RWPE1 (cell line): Measurements from ENCODE around the gene USP31.

ENCODE experiments used
- CTCF ChIA-PET: fragments of 350-600 bp; sonication (Branson Sonifier 250); formaldehyde crosslinking; extraction: SDS; loops from one replicate; lab custom pipeline; 2021; lab: Yijun Ruan, JAX
- POLR2A ChIA-PET: fragments of 400-600 bp; formaldehyde crosslinking; extraction: SDS; loops from one replicate; lab custom pipeline; 2020; ENCODE audit warnings: antibody characterized with exemption; ENCODE audit not compliant: low non-redundant PET; lab: Yijun Ruan, JAX
- DNase-seq: peaks from one replicate; pipeline ENCODE4 v3.0.0; 2012; ENCODE audit warnings: low spot score
- H3K27ac ChIP-seq: fragments of 450-650 bp; 2 replicates; pipeline ENCODE4 v1.5.1; 2017
- TF ChIP-seq, protein P1 (sequence below): fragments of 450-650 bp; conservative IDR thresholded peaks from 2 replicates; pipeline ENCODE4 v1.5.1; 2017; ENCODE audit warnings: low read depth, mild to moderate bottlenecking

USP31 gene

DNA sequence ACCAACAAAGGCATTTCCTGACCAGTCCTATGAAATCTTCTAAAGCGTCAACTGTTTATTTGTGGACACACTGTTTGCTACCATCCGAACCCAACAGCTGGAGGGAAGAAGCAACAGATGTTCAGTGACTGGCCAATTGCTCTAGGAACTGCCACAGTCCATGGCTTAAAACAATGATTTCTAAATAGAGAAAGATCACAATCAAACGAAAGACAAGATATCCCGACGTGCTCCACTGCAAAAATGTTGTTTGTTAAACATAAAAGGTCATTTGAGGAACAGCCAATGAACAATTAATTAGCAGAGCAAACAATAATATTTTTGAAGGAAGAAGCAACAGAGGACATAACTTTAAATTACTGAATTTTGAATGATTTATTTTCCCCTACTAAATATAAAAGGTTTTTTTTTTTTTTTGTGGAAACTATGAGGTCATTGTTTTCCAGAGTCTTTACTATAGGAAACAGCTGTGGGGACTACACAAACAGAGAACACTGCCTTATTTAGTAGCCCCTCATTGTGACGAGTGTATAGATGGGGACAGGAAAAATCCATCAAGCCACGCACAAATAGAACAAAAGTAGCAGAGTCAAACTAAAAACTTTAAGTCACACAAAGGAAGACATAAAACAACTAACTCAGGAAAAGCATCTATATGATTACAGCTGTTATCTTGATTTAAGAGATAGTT lies 17.2 kb downstream of the USP31 start:
- DNase-seq, result no peak
- ChIA-PET POLR2A (no interaction called here), CTCF (no interaction called here)
- H3K27ac ChIP-seq, result no peak overlapping the region
- TF ChIP-seq, protein P1, sequence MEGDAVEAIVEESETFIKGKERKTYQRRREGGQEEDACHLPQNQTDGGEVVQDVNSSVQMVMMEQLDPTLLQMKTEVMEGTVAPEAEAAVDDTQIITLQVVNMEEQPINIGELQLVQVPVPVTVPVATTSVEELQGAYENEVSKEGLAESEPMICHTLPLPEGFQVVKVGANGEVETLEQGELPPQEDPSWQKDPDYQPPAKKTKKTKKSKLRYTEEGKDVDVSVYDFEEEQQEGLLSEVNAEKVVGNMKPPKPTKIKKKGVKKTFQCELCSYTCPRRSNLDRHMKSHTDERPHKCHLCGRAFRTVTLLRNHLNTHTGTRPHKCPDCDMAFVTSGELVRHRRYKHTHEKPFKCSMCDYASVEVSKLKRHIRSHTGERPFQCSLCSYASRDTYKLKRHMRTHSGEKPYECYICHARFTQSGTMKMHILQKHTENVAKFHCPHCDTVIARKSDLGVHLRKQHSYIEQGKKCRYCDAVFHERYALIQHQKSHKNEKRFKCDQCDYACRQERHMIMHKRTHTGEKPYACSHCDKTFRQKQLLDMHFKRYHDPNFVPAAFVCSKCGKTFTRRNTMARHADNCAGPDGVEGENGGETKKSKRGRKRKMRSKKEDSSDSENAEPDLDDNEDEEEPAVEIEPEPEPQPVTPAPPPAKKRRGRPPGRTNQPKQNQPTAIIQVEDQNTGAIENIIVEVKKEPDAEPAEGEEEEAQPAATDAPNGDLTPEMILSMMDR, result no peak

DNA sequence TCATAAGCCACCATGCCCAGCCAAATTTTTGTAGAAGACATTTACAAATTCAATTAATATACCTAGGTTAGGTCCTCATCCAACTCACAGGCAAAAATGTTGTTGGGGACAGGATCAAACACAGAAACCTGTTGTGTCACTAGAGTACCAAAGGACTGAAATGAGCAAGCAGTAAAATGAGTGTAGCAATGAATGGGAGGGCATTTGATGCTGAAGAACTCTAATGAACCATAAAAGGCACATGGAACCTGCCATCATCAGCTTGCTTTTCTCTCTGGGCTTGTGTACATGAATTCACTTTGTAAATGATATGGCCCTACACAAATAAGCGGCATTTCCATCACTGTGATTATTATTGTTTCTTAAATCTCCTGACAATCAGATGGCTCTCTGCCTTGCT lies 17.8 kb downstream of the USP31 start:
- TF ChIP-seq, protein P1, result no peak
- H3K27ac ChIP-seq, result no peak overlapping the region
- ChIA-PET CTCF (no interaction called here), POLR2A (no interaction called here)
- no peak for DNase-seq

DNA sequence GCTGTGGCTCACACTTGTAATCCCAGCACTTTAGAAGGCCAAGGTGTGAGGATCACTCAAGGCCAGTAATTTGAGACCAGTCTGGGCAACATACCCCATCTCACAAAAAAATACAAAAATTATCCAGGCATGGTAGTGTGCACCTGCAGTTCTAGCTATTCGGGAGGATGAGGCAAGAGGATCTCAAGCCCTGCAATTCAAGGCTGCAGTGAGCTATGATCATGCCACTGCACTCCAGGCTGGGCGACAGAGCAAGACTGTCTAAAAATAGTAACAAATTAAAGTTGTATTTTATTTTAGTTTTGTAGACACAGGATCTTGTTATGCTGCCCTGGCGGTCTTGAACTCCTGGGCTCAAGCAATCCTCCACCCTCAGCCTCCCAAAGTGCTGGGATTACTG lies 18.2 kb downstream of the USP31 start:
- POLR2A ChIA-PET, result no interaction called here

DNA sequence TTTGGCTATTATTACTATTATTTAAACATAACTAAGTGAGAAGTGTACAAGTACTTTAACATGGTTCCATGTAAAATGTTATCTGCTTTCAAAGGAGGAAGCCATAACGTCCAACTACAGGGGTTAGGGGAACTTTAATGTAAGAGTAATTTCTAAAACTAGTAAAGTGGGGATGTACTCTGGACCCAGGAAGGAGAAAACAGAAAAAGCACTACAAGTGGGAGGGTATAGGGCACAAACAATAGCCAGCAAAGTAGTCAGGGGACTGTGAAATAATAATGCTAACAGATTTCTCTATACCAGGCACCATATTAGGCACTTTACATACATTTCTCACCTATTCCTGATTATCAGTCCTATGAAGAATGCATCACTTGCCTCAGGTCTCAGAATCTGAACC lies 19.6 kb downstream of the USP31 start:
- DNase-seq, result no peak
- ChIA-PET POLR2A (no interaction called here), CTCF (no interaction called here)
- H3K27ac ChIP-seq, result no peak overlapping the region
- TF ChIP-seq, protein P1, result no peak

More for the DNA sequence above, 18.2 kb downstream of the USP31 start:
- CTCF ChIA-PET, result no interaction called here
- H3K27ac ChIP-seq, result no peak overlapping the region
- no peak for DNase-seq
- TF ChIP-seq, protein P1, result no peak

DNA sequence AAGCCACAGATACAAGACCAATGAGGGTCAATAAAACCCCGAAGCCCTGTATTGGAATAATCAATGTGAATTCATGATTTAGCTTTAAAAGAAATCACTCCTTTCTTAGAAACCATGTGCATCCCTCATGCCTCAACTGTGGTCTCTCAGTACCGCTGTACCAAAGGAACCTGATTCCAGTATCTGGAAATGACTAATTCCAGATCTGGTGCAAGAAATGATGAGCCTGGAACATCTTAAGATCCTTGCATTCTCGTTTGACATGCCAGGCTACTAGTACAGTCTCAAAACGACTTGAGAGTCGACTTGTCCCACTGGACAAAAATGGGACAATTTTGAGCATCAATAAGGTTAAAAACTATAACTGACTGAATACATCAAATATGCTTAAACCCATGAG lies 21.2 kb downstream of the USP31 start:
- no peak overlapping the region for H3K27ac ChIP-seq
- ChIA-PET CTCF (interaction anchor here (0.6 kb wide), 1 partner anchor 363 kb away, joined by 4 read pairs; no protein-coding TSS in a partner anchor), POLR2A (no interaction called here)
- DNase-seq, result no peak
- TF ChIP-seq, protein P1, result no peak

GRCh38 chr16:23125277-23125676 lies 24.0 kb downstream of the USP31 start:
- no peak overlapping the region; the same call in 1 of the 2 replicates for H3K27ac ChIP-seq
- TF ChIP-seq, protein P1, result no peak
- CTCF ChIA-PET, result interaction anchor here (0.5 kb wide), 1 partner anchor 178 kb away, joined by 3 read pairs; no protein-coding TSS in a partner anchor
- DNase-seq, result no peak
- POLR2A ChIA-PET, result no interaction called here
